CD14-positive monocyte (primary cell): ENCODE results near the gene BMPER. TPM values are rescaled to one million over a fixed set of nuclear protein-coding genes. Genes with fewer than 3 reads are reported as not detected.

ENCODE experiments used
- DNase-seq, 3 donors: peaks; one replicate each; pipeline ENCODE4 v3.0.0-alpha.2; 2011 to 2022
- H2AFZ ChIP-seq: 2 replicates; pipeline ENCODE4 v1.6.0; 2012; ENCODE audit warnings: mild to moderate bottlenecking, low read depth, low read length, inconsistent platforms; ENCODE audit not compliant: insufficient read depth, poor library complexity, severe bottlenecking
- H3K27ac ChIP-seq, 2 donors: 1 replicate in 1 of 2; 2 replicates in 1 of 2; pipeline ENCODE4 v1.5.1; 2012 to 2013; ENCODE audit warnings: low read length in 2 of 2, control low read depth in 1 of 2, inconsistent platforms in 1 of 2, low read depth in 1 of 2, mild to moderate bottlenecking in 1 of 2
- H3K27me3 ChIP-seq, 2 donors: one replicate each; pipeline versions ENCODE4 v1.6.0 to v1.6.1; 2011 to 2013; ENCODE audit warnings: low read length in 2 of 2; ENCODE audit not compliant: control insufficient read depth in 2 of 2, insufficient read depth in 2 of 2
- H3K36me3 ChIP-seq, 2 donors: replicated peaks in 1 of 2; 1 replicate in 1 of 2; 2 replicates in 1 of 2; pipeline versions ENCODE4 v1.5.1 to v1.6.1; 2012 to 2013; ENCODE audit warnings: low read length in 2 of 2, control low read depth in 1 of 2, inconsistent platforms in 1 of 2, mild to moderate bottlenecking in 1 of 2; ENCODE audit not compliant: insufficient read depth in 2 of 2, control insufficient read depth in 1 of 2
- H3K4me1 ChIP-seq, 2 donors: 1 replicate in 1 of 2; 2 replicates in 1 of 2; pipeline versions ENCODE4 v1.5.1 to v1.6.1; 2012 to 2013; ENCODE audit warnings: low read length in 2 of 2, control low read depth in 1 of 2, inconsistent platforms in 1 of 2, mild to moderate bottlenecking in 1 of 2, moderate library complexity in 1 of 2; ENCODE audit not compliant: insufficient read depth in 2 of 2, control insufficient read depth in 1 of 2
- H3K4me2 ChIP-seq: replicated peaks from 2 replicates; pipeline ENCODE3; 2012; ENCODE audit warnings: low read length, moderate library complexity, mild to moderate bottlenecking; ENCODE audit not compliant: poor library complexity, severe bottlenecking; ENCODE audit errors: extremely low read depth
- H3K4me3 ChIP-seq, 3 experiments: fragments of 200-600 bp in 1 of 3; sonication (generic) in 1 of 3; replicated peaks in 1 of 3; 1 replicate in 2 of 3; 2 replicates in 1 of 3; pipeline ENCODE4 v1.5.1; 2011 to 2013; ENCODE audit warnings: low read length in 3 of 3, mild to moderate bottlenecking in 3 of 3, control low read depth in 2 of 3, low read depth in 2 of 3, inconsistent platforms in 1 of 3, moderate library complexity in 1 of 3
- H3K79me2 ChIP-seq: 2 replicates; pipeline ENCODE4 v1.6.0; 2012; ENCODE audit warnings: mild to moderate bottlenecking, control low read depth, inconsistent platforms, low read length, moderate library complexity; ENCODE audit not compliant: insufficient read depth
- H3K9ac ChIP-seq: 2 replicates; pipeline ENCODE4 v1.6.0; 2017; ENCODE audit warnings: low read length, mild to moderate bottlenecking; ENCODE audit not compliant: insufficient read depth, poor library complexity, severe bottlenecking
- H3K9me3 ChIP-seq, 2 donors: replicated peaks in 1 of 2; 1 replicate in 1 of 2; 2 replicates in 1 of 2; pipeline versions ENCODE4 v1.5.1 to v1.6.1; 2012 to 2013; ENCODE audit warnings: low read length in 2 of 2, control low read depth in 1 of 2; ENCODE audit not compliant: control insufficient read depth in 1 of 2, insufficient read depth in 1 of 2
- H4K20me1 ChIP-seq: 2 replicates; pipeline ENCODE4 v1.6.0; 2012; ENCODE audit warnings: mild to moderate bottlenecking, low read length, control low read depth, moderate library complexity; ENCODE audit not compliant: insufficient read depth
- H3K27ac Mint-ChIP-seq, 7 donors: one replicate each; pipeline ENCODE4 v1.8.0; 2020; ENCODE audit warnings: mild to moderate bottlenecking in 7 of 7, mixed read lengths in 7 of 7, moderate library complexity in 6 of 7, inconsistent platforms in 2 of 7
- H3K27me3 Mint-ChIP-seq, 3 donors: one replicate each; pipeline ENCODE4 v1.8.0; 2021 to 2022; ENCODE audit warnings: low read depth in 3 of 3, mild to moderate bottlenecking in 3 of 3, mixed read lengths in 3 of 3, moderate library complexity in 3 of 3, inconsistent platforms in 1 of 3
- H3K36me3 Mint-ChIP-seq, 2 donors: one replicate each; pipeline ENCODE4 v1.8.0; 2020; ENCODE audit warnings: mixed read lengths in 2 of 2, inconsistent platforms in 1 of 2, mild to moderate bottlenecking in 1 of 2
- H3K4me1 Mint-ChIP-seq: one replicate; pipeline ENCODE4 v1.8.0; 2020; ENCODE audit warnings: mild to moderate bottlenecking, mixed read lengths
- H3K4me3 Mint-ChIP-seq, 2 donors: one replicate each; pipeline ENCODE4 v1.8.0; 2020; ENCODE audit warnings: mild to moderate bottlenecking in 2 of 2, mixed read lengths in 2 of 2, moderate library complexity in 1 of 2
- H3K9me3 Mint-ChIP-seq, 7 donors: one replicate each; pipeline ENCODE4 v1.8.0; 2020 to 2022; ENCODE audit warnings: mixed read lengths in 7 of 7, mild to moderate bottlenecking in 6 of 7, moderate library complexity in 6 of 7, inconsistent platforms in 2 of 7
- WGBS: methylation state at CpG from one replicate; pipeline ENCODE4 v1.1.5; 2013; ENCODE audit warnings: missing lambda C conversion rate; ENCODE audit not compliant: insufficient coverage; 5-methylcytosine and 5-hydroxymethylcytosine counted together
- intact Hi-C, 2 donors: fragments of 100-400 bp; cut with micrococcal nuclease; formaldehyde crosslinking; loops; one replicate each; pipeline versions ENCODE4 v1.15.0 to v1.15.1; 2023
- polyA plus RNA-seq, 3 donors: library from polyadenylated mRNA; depleted of rRNA in 1 of 3; unstranded in 2 of 3; stranded (reverse) in 1 of 3; fragments of 300-500 nt in 2 of 3; fragments of >200 nt in 1 of 3; fragmentation: Illumina TruSeq in 2 of 3; gene quantifications; 1 replicate in 2 of 3; 2 replicates in 1 of 3; pipeline ENCODE4 v1.2.3, GENCODE V29; 2012 to 2021
- TF ChIP-seq, protein P1 (sequence below): fragments of 200-600 bp; IDR thresholded peaks from one replicate; pipeline ENCODE4 v1.8.0; 2022; ENCODE audit warnings: antibody characterized with exemption, mild to moderate bottlenecking

The BMPER gene
- polyA plus RNA-seq, 3 donors, result not detected

GRCh38 chr7:33968591-33968990, 63.3 kb downstream of the BMPER start:
- no peak overlapping the region for H3K4me3 ChIP-seq
- H2AFZ ChIP-seq, result no peak overlapping the region
- peaks cover 0 to 2% of the 10 kb centered on the region in 2 donors for H3K9me3 ChIP-seq
- H3K4me3 Mint-ChIP-seq, result no peak overlapping the region
- no peak overlapping the region for H3K4me2 ChIP-seq
- H3K9ac ChIP-seq, result no peak overlapping the region
- no peaks in the 10 kb centered on the region for H4K20me1 ChIP-seq
- H3K79me2 ChIP-seq, result no peaks in the 10 kb centered on the region
- H3K27ac ChIP-seq, result no peak overlapping the region
- DNase-seq, result no peak
- H3K9me3 Mint-ChIP-seq, result peaks cover 0 to 8% (median 3%) of the 10 kb centered on the region in 7 donors
- intact Hi-C loops, result no loop called here
- H3K4me1 ChIP-seq, result no peaks in the 10 kb centered on the region
- no peaks in the 10 kb centered on the region for H3K4me1 Mint-ChIP-seq
- H3K36me3 ChIP-seq, result no peaks in the 10 kb centered on the region
- peaks cover 0 to 2% (median 0%) of the 10 kb centered on the region in 3 donors for H3K27me3 Mint-ChIP-seq
- H3K36me3 Mint-ChIP-seq, result no peaks in the 10 kb centered on the region
- TF ChIP-seq, protein P1, sequence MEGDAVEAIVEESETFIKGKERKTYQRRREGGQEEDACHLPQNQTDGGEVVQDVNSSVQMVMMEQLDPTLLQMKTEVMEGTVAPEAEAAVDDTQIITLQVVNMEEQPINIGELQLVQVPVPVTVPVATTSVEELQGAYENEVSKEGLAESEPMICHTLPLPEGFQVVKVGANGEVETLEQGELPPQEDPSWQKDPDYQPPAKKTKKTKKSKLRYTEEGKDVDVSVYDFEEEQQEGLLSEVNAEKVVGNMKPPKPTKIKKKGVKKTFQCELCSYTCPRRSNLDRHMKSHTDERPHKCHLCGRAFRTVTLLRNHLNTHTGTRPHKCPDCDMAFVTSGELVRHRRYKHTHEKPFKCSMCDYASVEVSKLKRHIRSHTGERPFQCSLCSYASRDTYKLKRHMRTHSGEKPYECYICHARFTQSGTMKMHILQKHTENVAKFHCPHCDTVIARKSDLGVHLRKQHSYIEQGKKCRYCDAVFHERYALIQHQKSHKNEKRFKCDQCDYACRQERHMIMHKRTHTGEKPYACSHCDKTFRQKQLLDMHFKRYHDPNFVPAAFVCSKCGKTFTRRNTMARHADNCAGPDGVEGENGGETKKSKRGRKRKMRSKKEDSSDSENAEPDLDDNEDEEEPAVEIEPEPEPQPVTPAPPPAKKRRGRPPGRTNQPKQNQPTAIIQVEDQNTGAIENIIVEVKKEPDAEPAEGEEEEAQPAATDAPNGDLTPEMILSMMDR, result no peak
- H3K27me3 ChIP-seq, result no peaks in the 10 kb centered on the region
- no CpG with 5 or more reads among the region's 1 CpG for WGBS
- no peak overlapping the region for H3K27ac Mint-ChIP-seq

GRCh38 chr7:33970536-33970935, 65.2 kb downstream of the BMPER start:
- Mint-ChIP-seq H3K27ac (no peak overlapping the region), H3K4me1 (no peaks in the 10 kb centered on the region), H3K27me3 (peaks cover 0 to 4% (median 0%) of the 10 kb centered on the region in 3 donors), H3K36me3 (no peaks in the 10 kb centered on the region), H3K9me3 (peaks cover 0 to 11% (median 4%) of the 10 kb centered on the region in 7 donors), H3K4me3 (no peak overlapping the region)
- H3K27me3 ChIP-seq, result no peaks in the 10 kb centered on the region
- intact Hi-C loops, result no loop called here
- H3K27ac ChIP-seq, result no peak overlapping the region
- no peak for DNase-seq
- H3K4me3 ChIP-seq, result no peak overlapping the region
- no peak overlapping the region for H3K4me2 ChIP-seq
- H3K79me2 ChIP-seq, result no peaks in the 10 kb centered on the region
- 75% methylated on average over 1 of the region's 5 CpGs for WGBS
- no peaks in the 10 kb centered on the region for H4K20me1 ChIP-seq
- no peaks in the 10 kb centered on the region for H3K4me1 ChIP-seq
- peaks cover 0 to 2% of the 10 kb centered on the region in 2 donors for H3K9me3 ChIP-seq
- H3K9ac ChIP-seq, result no peak overlapping the region
- H2AFZ ChIP-seq, result no peak overlapping the region
- H3K36me3 ChIP-seq, result no peaks in the 10 kb centered on the region
- TF ChIP-seq, protein P1, result no peak
